SK-N-MC (cell line): Measurements from ENCODE around the gene MRPL43.

Experiments
- EZH2 ChIP-seq: fragments of 200-600 bp; sonication (generic); IDR thresholded peaks from one replicate; pipeline ENCODE4 v1.6.1; 2017; ENCODE audit warnings: antibody characterized with exemption
- POLR2AphosphoS5 ChIP-seq: IDR thresholded peaks from 2 replicates; pipeline ENCODE4 v1.6.1; 2012; ENCODE audit warnings: mild to moderate bottlenecking, low read depth, low read length, borderline replicate concordance

DNA sequence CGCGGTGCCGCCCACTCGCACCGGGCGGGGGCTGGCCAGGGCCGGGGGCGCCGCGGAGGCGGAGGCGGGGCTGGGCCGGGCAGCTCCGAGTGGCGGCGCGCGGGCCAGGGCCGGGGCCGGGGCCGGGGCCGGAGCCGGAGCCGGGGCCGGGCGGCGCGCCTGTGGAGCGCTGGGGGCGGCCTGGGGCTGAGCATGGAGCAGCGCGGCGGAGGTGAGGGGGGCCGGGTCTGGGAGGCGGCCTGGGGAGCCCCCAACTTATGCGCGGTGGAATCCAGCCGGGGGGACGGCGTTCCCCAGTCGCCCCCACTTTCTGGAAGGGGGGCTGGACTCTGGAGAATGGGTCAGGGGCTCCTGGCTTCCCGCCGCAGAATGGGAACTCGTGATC is 12.4 kb upstream of the MRPL43 start, which contains the start of gene LZTS2:
- TF ChIP-seq POLR2AphosphoS5 (no peak; the same call in 1 of the 2 replicates), EZH2 (no peak)
